GM12875 (cell line): ENCODE measurements around the gene HJURP.

Experiments used
- H3K4me3 ChIP-seq: one replicate; pipeline ENCODE4 v1.5.1; 2011; ENCODE audit warnings: low read depth, low read length, control low read depth
- CTCF ChIP-seq: IDR thresholded peaks from 2 replicates; pipeline ENCODE4 v1.5.1; 2011; ENCODE audit warnings: low read depth, mild to moderate bottlenecking, control low read depth, inconsistent platforms, low read length, moderate library complexity, borderline replicate concordance; ENCODE audit not compliant: insufficient read depth

HJURP gene

GRCh38 chr2:233844064-233844807, 10.1 kb downstream of the HJURP start:
- no peak for TF ChIP-seq CTCF
- no peak overlapping the region for H3K4me3 ChIP-seq

GRCh38 chr2:233841183-233841582, 13.2 kb downstream of the HJURP start:
- no peak overlapping the region for H3K4me3 ChIP-seq
- no peak for TF ChIP-seq CTCF

GRCh38 chr2:233840520-233840919, 13.8 kb downstream of the HJURP start:
- no peak for TF ChIP-seq CTCF
- no peak overlapping the region for H3K4me3 ChIP-seq

GRCh38 chr2:233839447-233839820, 14.9 kb downstream of the HJURP start:
- no peak overlapping the region for H3K4me3 ChIP-seq
- TF ChIP-seq CTCF: no peak

GRCh38 chr2:233838726-233839446, 15.4 kb downstream of the HJURP start:
- TF ChIP-seq CTCF: no peak
- H3K4me3 ChIP-seq: no peak overlapping the region

- H3K4me3 ChIP-seq: no peak overlapping the region
- TF ChIP-seq CTCF: no peak
Measured at GRCh38 chr2:233838251-233838650, 16.1 kb downstream of the HJURP start.

GRCh38 chr2:233837694-233838229, 16.6 kb downstream of the HJURP start:
- H3K4me3 ChIP-seq: no peak overlapping the region
- TF ChIP-seq CTCF: no peak
